H54 (cell line): Measurements from ENCODE around the gene MYOZ1.
"Not testable (repeated sequence)": the region's sequence is repeated elsewhere in the genome, so short reads cannot be mapped to it uniquely, and the experiment has no call there.

ENCODE experiments used
- DNase-seq: peaks from one replicate; pipeline ENCODE4 v3.0.0; 2011; ENCODE audit warnings: low spot score, mixed read lengths; ENCODE audit not compliant: insufficient read length
- FAIRE-seq: peaks from 3 replicates; lab custom pipeline; 2011; peaks lifted over from hg19 to GRCh38; lab: Jason Lieb, UNC
- POLR2A ChIP-seq: IDR thresholded peaks from 2 replicates; pipeline ENCODE4 v1.6.1; 2011; ENCODE audit warnings: low read depth, mild to moderate bottlenecking, low read length

The MYOZ1 gene

DNA sequence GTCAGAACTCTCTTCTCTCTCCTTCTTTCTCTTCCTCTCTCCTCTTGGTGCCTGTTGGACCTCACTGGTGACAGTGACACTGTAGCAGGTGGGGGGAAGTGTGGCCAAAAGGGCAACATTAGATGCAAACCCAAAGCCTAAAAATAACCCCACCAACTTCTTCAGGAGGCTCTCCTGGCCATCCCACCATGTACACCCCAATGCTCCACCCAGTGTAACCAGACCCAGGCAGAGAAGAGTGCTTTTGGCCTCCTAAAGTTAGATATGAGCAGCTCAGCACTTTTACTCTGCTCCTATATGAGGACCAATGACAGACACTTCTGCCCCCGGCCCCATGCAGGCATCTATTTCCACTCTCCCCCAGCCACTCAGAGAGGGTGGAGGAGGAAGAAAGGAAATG lies 5.5 kb downstream of the MYOZ1 start:
- DNase-seq = no peak
- no peak for FAIRE-seq
- no peak for TF ChIP-seq POLR2A

DNA sequence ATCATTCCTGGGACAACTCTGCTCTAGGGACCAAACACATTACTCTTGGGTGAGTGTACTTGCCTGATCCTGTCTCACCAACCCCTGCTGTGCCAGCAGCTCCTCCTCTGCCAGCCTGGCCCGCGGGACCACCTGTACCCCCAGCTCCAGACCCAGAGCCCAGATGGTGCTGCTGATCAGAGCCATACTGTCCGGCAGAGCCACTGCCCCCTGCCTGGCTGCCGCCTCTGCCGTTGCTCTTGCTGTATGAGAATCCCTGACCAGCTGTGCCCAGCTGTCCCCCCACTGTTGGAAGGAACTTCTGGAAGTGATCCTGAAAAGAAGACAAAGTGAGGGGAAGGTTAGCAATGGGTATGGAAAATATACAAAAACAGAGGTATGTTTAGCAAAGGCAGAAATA lies 6.9 kb downstream of the MYOZ1 start:
- no peak for TF ChIP-seq POLR2A
- FAIRE-seq (no peak), DNase-seq (peak; percentile 42)

GRCh38 chr10:73629165-73629564 lies 12.1 kb downstream of the MYOZ1 start:
- DNase-seq (no peak), FAIRE-seq (no peak)
- TF ChIP-seq POLR2A = no peak

DNA sequence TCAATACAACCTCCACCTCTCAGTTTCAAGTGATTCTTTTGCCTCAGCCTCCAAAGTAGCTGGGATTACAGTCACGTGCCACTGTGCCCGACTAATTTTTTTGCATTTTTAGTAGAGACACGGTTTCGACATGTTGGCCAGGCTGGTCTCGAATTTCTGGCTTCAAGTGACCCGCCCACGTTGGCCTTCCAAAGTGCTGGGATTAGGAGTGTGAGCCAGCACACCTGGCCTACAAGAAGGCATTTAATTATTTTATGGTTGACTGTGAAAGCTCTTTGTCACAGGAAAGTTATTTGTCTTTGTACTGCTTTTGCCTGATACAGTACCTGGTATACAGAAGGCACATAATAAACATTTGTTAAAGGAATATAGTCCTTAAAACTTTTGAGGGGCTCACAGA lies 12.9 kb downstream of the MYOZ1 start:
- no peak for TF ChIP-seq POLR2A
- FAIRE-seq (no peak), DNase-seq (no peak)

- FAIRE-seq (no peak), DNase-seq (no peak)
- no peak for TF ChIP-seq POLR2A
These were observed 14.0 kb downstream of the MYOZ1 start for GRCh38 chr10:73627300-73627699.

- DNase-seq (peak; percentile 98), FAIRE-seq (peak; percentile 97)
- TF ChIP-seq POLR2A = peak; percentile 70
These were observed 15.2 kb downstream of the MYOZ1 start for GRCh38 chr10:73625884-73626752.

DNA sequence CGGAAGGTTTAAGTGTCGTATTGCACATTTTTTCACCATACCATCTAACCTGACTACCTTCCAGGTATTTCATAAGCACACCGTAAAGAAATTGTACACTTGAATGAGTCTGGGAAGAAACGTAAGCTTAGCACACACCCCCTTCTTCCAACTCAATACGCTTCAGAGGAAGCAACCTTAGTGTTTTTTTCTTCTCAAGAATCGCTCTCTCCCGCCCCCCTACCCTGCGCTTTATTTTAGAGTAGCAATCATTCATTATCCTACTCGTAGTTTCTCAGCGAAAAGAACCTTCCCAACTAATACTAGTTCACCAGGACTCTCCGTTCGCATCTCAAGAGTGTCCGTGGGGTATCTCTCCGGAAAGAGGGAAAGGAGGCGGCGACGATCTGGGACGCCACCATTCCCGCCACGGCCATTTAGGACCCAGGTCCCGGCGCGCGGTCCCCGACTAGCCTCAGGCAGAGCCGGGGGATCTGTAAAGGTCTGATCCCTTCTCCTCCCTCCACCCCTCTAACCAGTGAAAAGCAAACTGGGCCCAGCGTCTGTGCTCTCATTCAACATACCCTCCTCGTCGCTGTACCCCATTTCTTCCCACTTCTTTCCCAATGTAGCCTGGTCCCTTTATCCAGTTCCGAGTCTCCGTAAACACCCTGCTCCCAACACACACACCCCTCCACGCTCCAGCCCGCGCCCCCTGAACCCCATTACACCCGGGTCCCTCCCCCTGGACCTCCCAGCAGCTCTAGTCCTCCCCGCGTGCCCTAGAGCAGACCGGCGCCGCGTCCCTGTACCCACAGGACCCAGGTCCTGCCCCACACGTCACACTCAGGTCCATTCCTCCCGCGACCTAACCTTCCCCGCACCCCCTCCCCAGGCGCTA lies 16.0 kb downstream of the MYOZ1 start:
- FAIRE-seq (no peak), DNase-seq (peak; percentile 65)
- 0 out of 2 replicates have a peak, but pooled peaks have one; percentile 10 for TF ChIP-seq POLR2A

DNA sequence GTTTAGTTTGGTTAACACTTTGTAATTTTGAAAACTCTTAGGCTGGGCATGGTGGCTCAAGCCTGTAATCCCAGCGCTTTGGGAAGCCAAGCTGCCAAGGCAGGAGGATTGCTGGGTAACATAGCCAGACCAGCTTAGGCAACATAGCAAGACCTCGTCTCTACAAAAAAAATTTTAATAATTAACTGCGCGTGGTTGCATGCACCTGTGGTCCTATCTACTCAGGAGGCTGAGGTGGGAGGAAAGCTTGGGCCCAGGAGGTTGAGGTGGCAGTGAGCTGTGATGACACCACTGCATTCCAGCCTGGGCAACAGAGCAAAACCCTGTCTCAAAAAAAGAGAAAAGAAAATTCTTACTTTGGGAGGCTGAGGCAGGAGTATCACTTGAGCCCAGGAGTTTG lies 18.2 kb downstream of the MYOZ1 start:
- no peak for TF ChIP-seq POLR2A
- FAIRE-seq (no peak), DNase-seq (no peak)

GRCh38 chr10:73620974-73621373 lies 20.3 kb downstream of the MYOZ1 start:
- not testable (repeated sequence) for FAIRE-seq, DNase-seq

DNA sequence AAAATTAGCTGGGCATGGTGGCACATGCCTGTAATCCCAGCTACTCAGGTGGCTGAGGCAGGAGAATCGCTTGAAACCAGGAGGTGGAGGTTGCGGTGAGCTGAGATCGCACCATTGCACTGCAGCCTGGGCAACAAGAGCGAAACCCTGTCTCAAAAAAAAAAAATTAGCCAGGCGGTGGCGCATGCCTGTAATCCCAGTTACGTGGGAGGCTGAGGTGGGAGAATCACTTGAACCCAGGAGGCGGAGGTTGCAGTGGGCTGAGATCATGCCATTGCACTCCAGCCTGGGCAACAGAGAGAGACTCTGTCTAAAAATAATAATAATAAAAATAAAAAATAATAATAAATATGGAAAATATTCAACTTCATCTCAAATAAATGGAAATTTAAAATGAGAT lies 24.1 kb downstream of the MYOZ1 start:
- not testable (repeated sequence) for FAIRE-seq, DNase-seq

DNA sequence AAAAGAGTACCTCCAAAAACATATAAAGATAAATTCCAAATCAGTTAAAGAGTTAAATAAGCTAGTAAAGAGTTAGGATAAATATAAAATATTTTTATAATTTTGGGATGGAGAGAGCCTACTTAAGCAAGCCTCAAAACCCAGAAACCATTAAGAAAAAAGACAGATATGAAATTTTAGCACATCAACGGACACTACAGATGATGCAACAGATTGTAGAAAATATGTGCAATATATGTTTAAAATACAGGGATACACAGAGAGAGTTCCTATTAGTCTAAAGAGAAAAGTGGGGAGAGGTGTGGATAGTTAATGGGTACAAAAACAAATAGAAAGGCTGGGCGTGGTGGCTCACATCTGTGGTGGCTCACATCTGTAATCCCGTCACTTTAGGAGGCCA lies 26.6 kb downstream of the MYOZ1 start:
- DNase-seq (no peak), FAIRE-seq (no peak)
- no peak for TF ChIP-seq POLR2A

DNA sequence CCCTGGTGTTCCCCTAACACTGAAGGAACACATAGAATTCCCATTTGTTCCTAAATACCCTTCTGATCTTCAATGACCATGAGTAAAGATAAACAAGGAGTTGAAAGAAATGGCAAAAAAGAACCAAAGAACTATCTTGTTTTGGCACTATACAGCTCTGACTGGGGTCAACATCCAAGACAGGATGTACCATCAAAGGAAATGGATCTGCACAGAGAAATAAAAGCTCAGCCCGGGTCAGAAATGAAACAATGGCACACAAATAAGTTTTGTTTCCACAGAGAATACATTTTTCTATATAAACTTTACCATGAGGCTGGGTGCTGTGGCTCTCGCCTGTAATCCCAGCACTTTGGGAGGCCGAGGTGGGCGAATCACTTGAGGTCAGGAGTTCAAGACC lies 32.2 kb downstream of the MYOZ1 start:
- no peak for FAIRE-seq

GRCh38 chr10:73601486-73601921 lies 39.8 kb downstream of the MYOZ1 start:
- peak; percentile 80 for FAIRE-seq
- TF ChIP-seq POLR2A = no peak
- DNase-seq = no peak

More for the DNA sequence above, 32.2 kb downstream of the MYOZ1 start:
- no peak for DNase-seq
- no peak for TF ChIP-seq POLR2A

GRCh38 chr10:73597346-73597745 lies 43.9 kb downstream of the MYOZ1 start:
- DNase-seq = no peak
- no peak for TF ChIP-seq POLR2A
- FAIRE-seq = peak; percentile 98
